Heart left ventricle (tissue), 16 donors: ENCODE data around the gene HHATL. TPM values are rescaled to one million over a fixed set of nuclear protein-coding genes. Genes with fewer than 3 reads are reported as not detected.

Source experiments
- ATAC-seq, 4 donors: fragments of 200-7000 bp; cut with Tn5 transposase; one replicate each; pipeline ENCODE4 v1.9.1; 2020 to 2022; ENCODE audit warnings: moderate library complexity in 4 of 4, mild to moderate bottlenecking in 3 of 4, moderate number of reproducible peaks in 1 of 4
- DNase-seq, 5 donors: peaks; one replicate each; pipeline ENCODE4 v3.0.0-alpha.2; 2020
- H3K27ac ChIP-seq, 12 donors: fragments of 200-600 bp; sonication (generic) in 4 of 12; one replicate each; pipeline versions ENCODE4 v1.5.0 to v1.8.0; 2016 to 2022; ENCODE audit warnings: mild to moderate bottlenecking in 2 of 12
- H3K27me3 ChIP-seq, 9 donors: fragments of 200-600 bp; sonication (generic) in 2 of 9; one replicate each; pipeline versions ENCODE4 v1.5.1 to v1.8.0; 2016 to 2022; ENCODE audit warnings: mild to moderate bottlenecking in 3 of 9
- H3K36me3 ChIP-seq, 9 donors: fragments of 200-600 bp; sonication (generic) in 2 of 9; one replicate each; pipeline versions ENCODE4 v1.5.0 to v1.8.0; 2018 to 2022; ENCODE audit warnings: mild to moderate bottlenecking in 2 of 9
- H3K4me1 ChIP-seq, 12 donors: fragments of 200-600 bp; sonication (generic) in 4 of 12; one replicate each; pipeline versions ENCODE4 v1.5.0 to v1.8.0; 2016 to 2022; ENCODE audit warnings: mild to moderate bottlenecking in 3 of 12
- H3K4me3 ChIP-seq, 12 donors: fragments of 200-600 bp; sonication (generic) in 4 of 12; one replicate each; pipeline versions ENCODE4 v1.5.0 to v1.8.0; 2017 to 2022; ENCODE audit warnings: mild to moderate bottlenecking in 9 of 12, moderate library complexity in 4 of 12
- H3K9me3 ChIP-seq, 12 donors: fragments of 200-600 bp; sonication (generic) in 4 of 12; one replicate each; pipeline versions ENCODE4 v1.5.0 to v1.8.0; 2016 to 2022; ENCODE audit warnings: mild to moderate bottlenecking in 1 of 12
- CTCF ChIP-seq, 12 donors: fragments of 200-600 bp; sonication (generic) in 4 of 12; IDR thresholded peaks; one replicate each; pipeline versions ENCODE4 v1.5.0 to v1.8.0; 2018 to 2022; ENCODE audit warnings: antibody characterized with exemption in 12 of 12, mild to moderate bottlenecking in 5 of 12
- POLR2A ChIP-seq, 2 donors: fragments of 450-650 bp; IDR thresholded peaks; one replicate each; pipeline ENCODE4 v1.6.1; 2017; ENCODE audit warnings: antibody characterized with exemption in 2 of 2, mild to moderate bottlenecking in 2 of 2, moderate library complexity in 2 of 2
- WGBS, 4 donors: extraction: QIAGEN DNeasy Blood & Tissue Kit in 2 of 4; methylation state at CpG; one replicate each; pipeline versions ENCODE4 v1.1.5 to v1.1.7; 2013 to 2018; 5-methylcytosine and 5-hydroxymethylcytosine counted together
- intact Hi-C, 10 donors: fragments of 100-400 bp; cut with DNase I; formaldehyde crosslinking; loops; one replicate each; pipeline versions ENCODE4 v1.11.1 to v1.14.2; 2022
- polyA plus RNA-seq, 2 donors: library from polyadenylated mRNA; stranded (reverse); fragments of 200-250 nt; gene quantifications; one replicate each; pipeline ENCODE4 v1.2.3, GENCODE V29; 2013
- total RNA-seq, 9 donors: library from RNA; depleted of rRNA in 2 of 9; stranded (reverse); fragments of >200 nt in 2 of 9; fragmentation: NEBNext Ultra II Directional in 3 of 9; extraction: Animal tissue kit (Norgen Biotek cat#: 25700) in 3 of 9; gene quantifications; one replicate each; pipeline versions ENCODE4 v1.1.0 to v1.2.4, GENCODE V29; 2016 to 2023
- donor health status: ischemic (EF 13 %, LVEDD 7.1; RV severe dilation, severe dysfunction).
- donor health status: healthy with polysubstance abuse.
- donor health status: DM: no; HTN: yes; CAD: no.
- donor health status: DM: no; HTN: no; CAD: no.
- donor health status: ischemic (EF 25% LVEDD 6.9; RV normal size, moderate dysfunction).
- donor health status: ischemic (EF 25% LVEDD 5.7; RV mildly dilated, moderate dysfunction).
- donor health status: healthy.
- donor health status: DM: yes; HTN: yes; CAD: no.
- donor health status: ischemic (EF 35%, LVEDD 5.7; RV mildly dilated, moderate dysfunction).
- donor health status: nonischemic (EF 11% LVEDD 7.7; RV severe dilation, severe dysfunction).
- donor health status: DM: yes; HTN: yes; CAD: no.
- donor health status: PGD.
- donor health status: ischemic (EF 29% LVEDD 5.4; RV normal size, mild dysfunction).
- donor health status: nonischemic (EF 23%, LVEDD 6.1; RV moderate dilation, normal function).

The HHATL gene
- total and polyA plus RNA-seq, 11 donors: 188 to 1,023 (median 538) TPM

GRCh38 chr3:42746455-42747450 is 44.2 kb upstream of the HHATL start:
- Histone ChIP-seq H3K36me3 (no peaks in the 10 kb centered on the region), H3K27ac (peak overlapping the region in 11 of 12 donors; percentile 44 to 94 (median 64)), H3K9me3 (no peaks in the 10 kb centered on the region), H3K27me3 (no peaks in the 10 kb centered on the region), H3K4me3 (no peak overlapping the region), H3K4me1 (peaks cover 0 to 52% (median 17%) of the 10 kb centered on the region in 12 donors)
- 69 to 72% (median 70%) methylated on average over 9 to 11 of the region's 11 CpGs for WGBS, 4 donors
- DNase-seq (no peak), ATAC-seq (peak in 3 of 4 donors; percentile 25 to 62 (median 39))
- intact Hi-C loops: loop anchor here (2.0 to 10.0 kb wide), 8 partner anchors 84 to 522 kb away; partner anchors contain the start of genes SEC22C (in 5 of the 10) and NKTR (in 1 of the 10)
- no peak for TF ChIP-seq CTCF (IDR thresholded peaks at IDR 0.05)
- TF ChIP-seq POLR2A (IDR thresholded peaks at IDR 0.05): peak in 1 of 2 donors; percentile 35

GRCh38 chr3:42745776-42746454 is 43.3 kb upstream of the HHATL start:
- peaks cover 0 to 56% (median 17%) of the 10 kb centered on the region in 12 donors for H3K4me1 ChIP-seq

GRCh38 chr3:42745291-42745745 is 42.7 kb upstream of the HHATL start:
- TF ChIP-seq POLR2A (IDR thresholded peaks at IDR 0.05) (no peak), CTCF (IDR thresholded peaks at IDR 0.05) (no peak)
- peaks cover 0 to 62% (median 19%) of the 10 kb centered on the region in 12 donors for H3K4me1 ChIP-seq
- WGBS, 4 donors: 77 to 93% (median 83%) methylated on average over 3 of the region's 3 CpGs

More at GRCh38 chr3:42745776-42746454, 43.3 kb upstream of the HHATL start:
- ATAC-seq (peak in 1 of 4 donors; percentile 5), DNase-seq (no peak)
- Histone ChIP-seq H3K27me3 (no peaks in the 10 kb centered on the region), H3K4me3 (no peak overlapping the region), H3K27ac (peak overlapping the region in 11 of 12 donors; percentile 44 to 94 (median 64)), H3K9me3 (no peaks in the 10 kb centered on the region), H3K36me3 (no peaks in the 10 kb centered on the region)
- TF ChIP-seq CTCF (IDR thresholded peaks at IDR 0.05): no peak
- no peak for TF ChIP-seq POLR2A (IDR thresholded peaks at IDR 0.05)
- 59 to 75% (median 69%) methylated on average over 8 of the region's 8 CpGs for WGBS, 4 donors
- intact Hi-C loops: loop anchor here (2.0 to 10.0 kb wide), 9 partner anchors 43 to 521 kb away; partner anchors contain the start of genes SEC22C (in 5 of the 10), HHATL (in 1 of the 10) and NKTR (in 1 of the 10)

More at GRCh38 chr3:42745291-42745745, 42.7 kb upstream of the HHATL start:
- no peak for ATAC-seq
- Histone ChIP-seq H3K9me3 (no peaks in the 10 kb centered on the region), H3K27me3 (no peaks in the 10 kb centered on the region), H3K27ac (peak overlapping the region in 8 of 12 donors; percentile 44 to 94 (median 65)), H3K4me3 (no peak overlapping the region), H3K36me3 (no peaks in the 10 kb centered on the region)
- intact Hi-C loops: loop anchor here (2.0 to 10.0 kb wide), 8 partner anchors 43 to 521 kb away; partner anchors contain the start of genes SEC22C (in 5 of the 10), HHATL (in 1 of the 10) and NKTR (in 1 of the 10)
- DNase-seq: no peak
